ENCODE results near the gene THBS2.

The THBS2 gene

GRCh38 chr6:169243186-169243585 is 10.5 kb downstream of the THBS2 start:
- no peak overlapping the region for H3K4me3 ChIP-seq (ENCODE audit: low read depth, low read length)
- no peak for TF ChIP-seq CTCF (IDR thresholded peaks at IDR 0.05; ENCODE audit: low read depth, low read length)

DNA sequence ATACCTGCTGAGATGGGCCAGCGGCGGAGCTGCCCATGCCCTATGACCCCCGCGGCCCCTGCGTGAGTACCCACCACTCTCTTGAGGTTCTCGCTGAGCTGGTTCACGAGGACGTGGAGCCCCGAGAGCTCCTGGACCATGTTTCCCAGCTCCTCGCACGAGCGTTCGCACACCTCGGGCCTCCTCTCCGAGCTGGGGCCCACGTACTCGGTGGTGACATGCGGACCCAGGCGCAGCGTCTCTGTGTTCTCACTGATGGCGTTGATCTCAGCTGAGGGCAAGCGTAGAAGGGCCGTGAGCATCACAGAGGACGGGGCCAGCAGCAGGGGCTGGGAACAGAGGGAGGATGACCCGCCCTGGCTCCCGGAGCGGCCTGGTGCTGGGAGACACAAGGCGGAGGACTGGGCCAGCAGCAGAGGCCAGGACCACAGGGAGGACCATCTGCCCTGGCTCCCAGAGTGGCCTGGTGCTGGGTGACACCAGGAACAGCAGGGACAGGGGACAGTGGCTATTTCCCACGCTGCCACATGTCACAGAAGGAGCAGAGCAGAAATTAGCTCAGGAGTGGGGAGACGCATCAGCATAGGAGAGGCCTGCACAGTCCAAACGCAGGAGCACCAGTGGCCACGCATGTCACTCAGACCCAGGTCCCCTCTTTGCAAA is 11.8 kb downstream of the THBS2 start:
- no peak for TF ChIP-seq CTCF (IDR thresholded peaks at IDR 0.05; ENCODE audit: low read depth, low read length)
- H3K4me3 ChIP-seq (ENCODE audit: low read depth, low read length): no peak overlapping the region

- no peak overlapping the region for H3K4me3 ChIP-seq (ENCODE audit: low read depth, low read length)
- TF ChIP-seq CTCF (IDR thresholded peaks at IDR 0.05; ENCODE audit: low read depth, low read length): no peak
Observed at GRCh38 chr6:169240591-169241390, 12.9 kb downstream of the THBS2 start.

DNA sequence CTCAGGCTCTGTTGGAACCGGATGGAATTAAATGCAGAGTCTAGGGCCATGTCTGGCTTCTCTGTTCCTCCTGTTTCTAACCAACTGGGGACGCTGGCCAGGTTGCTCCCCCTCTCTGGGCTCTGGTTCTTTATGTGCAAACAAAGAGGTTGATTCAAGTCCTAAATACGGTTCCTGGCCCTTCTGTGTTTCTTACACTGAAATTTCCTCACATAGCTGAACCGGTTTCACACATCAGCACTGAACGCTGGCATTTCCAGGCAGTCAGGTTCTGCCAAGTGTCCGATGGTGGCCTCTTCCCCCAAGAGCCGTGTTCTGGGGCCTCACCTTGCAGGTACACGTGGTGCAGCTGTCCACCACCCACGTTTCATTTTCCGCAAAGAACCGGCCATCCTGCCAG is 13.5 kb downstream of the THBS2 start:
- no peak for TF ChIP-seq CTCF (IDR thresholded peaks at IDR 0.05; ENCODE audit: low read depth, low read length)
- no peak overlapping the region for H3K4me3 ChIP-seq (ENCODE audit: low read depth, low read length)

DNA sequence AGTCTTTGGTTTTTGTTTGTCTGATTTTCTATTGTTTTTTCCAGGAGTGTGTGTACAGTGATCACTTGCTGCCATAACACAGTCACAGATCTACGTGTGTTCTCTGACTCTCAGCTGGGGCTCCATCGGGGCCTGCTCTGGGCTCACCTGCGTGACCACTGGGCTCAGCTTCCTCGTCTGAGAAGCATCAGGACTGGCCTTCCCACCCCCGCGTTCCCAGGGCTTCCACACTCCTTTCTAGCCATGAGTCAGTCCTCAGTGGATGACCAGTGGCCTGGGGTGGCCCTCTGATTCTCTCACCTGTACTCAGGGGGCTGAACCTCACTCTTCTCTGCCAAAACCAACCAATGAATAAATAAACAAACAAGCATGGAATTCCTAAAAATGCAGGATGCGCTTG is 14.5 kb downstream of the THBS2 start:
- no peak overlapping the region for H3K4me3 ChIP-seq (ENCODE audit: low read depth, low read length)
- no peak for TF ChIP-seq CTCF (IDR thresholded peaks at IDR 0.05; ENCODE audit: low read depth, low read length)

- TF ChIP-seq CTCF (IDR thresholded peaks at IDR 0.05; ENCODE audit: low read depth, low read length): no peak
Observed at GRCh38 chr6:169238766-169239165, 14.9 kb downstream of the THBS2 start.

DNA sequence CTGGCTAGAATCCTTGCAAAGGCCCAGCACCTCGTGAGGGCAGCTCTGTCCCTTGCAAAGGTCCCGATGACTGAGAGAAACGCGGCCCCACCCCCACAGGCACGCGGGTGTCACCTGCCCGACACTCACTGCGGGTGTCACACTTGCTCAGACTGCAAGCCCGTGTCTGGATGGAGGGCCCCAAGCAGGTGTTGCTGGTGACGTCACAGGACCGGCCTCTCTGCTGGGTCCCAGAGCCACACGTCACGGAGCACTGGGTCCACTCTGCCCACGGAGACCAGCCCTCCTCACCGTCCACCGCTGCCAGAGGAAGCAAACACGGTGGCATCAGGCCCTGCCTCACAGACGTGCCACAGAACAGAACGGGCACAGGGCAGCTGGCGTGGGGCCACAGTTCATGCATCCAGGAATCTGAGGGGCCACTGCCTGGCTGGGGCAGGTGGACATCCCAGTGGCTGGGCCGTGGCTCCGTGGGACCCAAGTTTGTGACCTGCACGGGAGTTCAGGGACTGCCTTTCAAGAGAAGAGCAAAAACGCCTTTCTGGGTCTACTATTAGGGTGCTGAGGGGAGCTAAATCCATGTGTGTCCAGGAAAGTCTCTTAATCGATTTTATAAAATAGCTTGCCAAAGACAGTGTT is 16.0 kb downstream of the THBS2 start:
- TF ChIP-seq CTCF (IDR thresholded peaks at IDR 0.05; ENCODE audit: low read depth, low read length): no peak
- H3K4me3 ChIP-seq (ENCODE audit: low read depth, low read length): no peak overlapping the region

More at GRCh38 chr6:169238766-169239165, 14.9 kb downstream of the THBS2 start:
- H3K4me3 ChIP-seq (ENCODE audit: low read depth, low read length): no peak overlapping the region

All from WI38 (cell line).